SH-SY5Y (cell line): ENCODE measurements around the gene SPATA6.

Source experiments
- GATA2 ChIP-seq: IDR thresholded peaks from 2 replicates; pipeline ENCODE4 v1.6.1; 2011; ENCODE audit warnings: mild to moderate bottlenecking, low read depth, low read length
- GATA3 ChIP-seq: IDR thresholded peaks from 2 replicates; pipeline ENCODE4 v1.6.1; 2011; ENCODE audit warnings: low read depth, mild to moderate bottlenecking, low read length, moderate library complexity

DNA sequence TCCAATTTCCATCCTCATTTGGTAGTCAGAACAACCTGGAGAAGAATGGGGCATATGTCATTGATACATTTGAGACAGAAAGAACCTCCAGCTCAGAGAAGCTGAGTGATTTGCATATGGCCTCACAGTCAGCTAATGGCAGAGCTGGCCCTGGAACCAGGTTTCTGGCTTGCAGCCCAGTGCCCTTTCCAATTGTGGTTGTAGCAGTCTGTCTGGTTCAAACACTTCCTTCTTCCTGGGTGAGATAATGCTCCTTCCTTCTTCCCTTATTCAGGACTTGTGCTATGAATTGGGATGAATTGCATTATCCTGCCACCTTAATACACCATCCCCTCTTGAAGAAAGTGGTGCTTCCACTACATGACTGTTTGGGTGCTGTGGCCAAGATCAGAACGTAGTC is 225.3 kb downstream of the SPATA6 start:
- TF ChIP-seq GATA2 (no peak), GATA3 (no peak)
